ENCODE data around the gene PRKCE. TPM values are rescaled to one million over a fixed set of nuclear protein-coding genes. Genes with fewer than 3 reads are reported as not detected.

The PRKCE gene
- total and polyA plus RNA-seq, 2 of the 8 experiments (the other 6 are each of a cell fraction or from before 2014, with no cell fraction given), result 0.54 to 2.1 TPM

- Histone ChIP-seq H3K4ac (replicated peaks; ENCODE audit: insufficient read length, low read depth, low read length) (no peak overlapping the region), H3K18ac (ENCODE audit: extremely low read depth, low read length) (no peak overlapping the region), H4K20me1 (replicated peaks in 1 of 2; ENCODE audit: control insufficient read depth in 1 of 2, insufficient read depth in 2 of 2, low read length in 2 of 2) (no peaks in the 10 kb centered on the region), H2BK5ac (ENCODE audit: low read depth, low read length) (no peak overlapping the region), H2BK12ac (ENCODE audit: low read depth, low read length) (no peak overlapping the region), H2AFZ (ENCODE audit: low read length) (no peak overlapping the region), H3K79me1 (ENCODE audit: low read depth, low read length) (no peaks in the 10 kb centered on the region), H3K9me3 (ENCODE audit: insufficient read depth in 2 of 2, low read depth in 1 of 2, low read length in 1 of 2) (no peaks in the 10 kb centered on the region), H2BK20ac (ENCODE audit: low read length) (no peak overlapping the region), H3K4me3 (ENCODE audit: extremely low read depth in 1 of 4, insufficient read depth in 2 of 4, low read depth in 3 of 4, low read length in 4 of 4) (no peak overlapping the region), H3K36me3 (ENCODE audit: control insufficient read depth in 2 of 4, insufficient read depth in 4 of 4, low read length in 3 of 4) (no peaks in the 10 kb centered on the region), H3K4me2 (ENCODE audit: insufficient read depth in 1 of 2, low read depth in 2 of 2, low read length in 2 of 2) (no peak overlapping the region), H3K14ac (ENCODE audit: insufficient read length) (no peak overlapping the region), H4K91ac (replicated peaks; ENCODE audit: insufficient read length, low read length) (no peak overlapping the region), H2AK5ac (ENCODE audit: low read depth, low read length) (no peak overlapping the region), H2BK120ac (replicated peaks; ENCODE audit: low read depth, low read length) (no peak overlapping the region), H2BK15ac (ENCODE audit: low read length) (no peak overlapping the region), H3K4me1 (replicated peaks in 1 of 4; ENCODE audit: control insufficient read depth in 3 of 4, insufficient read depth in 4 of 4, low read length in 3 of 4) (peaks cover 0 to 3% (median 0%) of the 10 kb centered on the region in 4 experiments; a peak in 1 of 7 replicates), H3K27me3 (replicated peaks in 1 of 4; ENCODE audit: control insufficient read depth in 3 of 4, extremely low read depth in 1 of 4, insufficient read depth in 3 of 4, low read length in 3 of 4) (no peaks in the 10 kb centered on the region; a peak in 1 of 7 replicates), H4K5ac (ENCODE audit: insufficient read length, low read depth, low read length) (no peak overlapping the region), H3K23me2 (ENCODE audit: low read depth, low read length) (no peaks in the 10 kb centered on the region), H3K23ac (ENCODE audit: insufficient read length) (no peak overlapping the region), H3K56ac (replicated peaks; ENCODE audit: insufficient read length, low read depth, low read length) (no peak overlapping the region), H4K8ac (ENCODE audit: extremely low read depth, insufficient read depth, low read length) (no peak overlapping the region), H3K9ac (replicated peaks in 1 of 4; ENCODE audit: extremely low read depth in 1 of 4, low read depth in 3 of 4, low read length in 3 of 4) (no peak overlapping the region), H3K27ac (ENCODE audit: low read depth, low read length) (no peak overlapping the region), H3K79me2 (ENCODE audit: control insufficient read depth in 1 of 2, insufficient read depth in 2 of 2, low read length in 2 of 2) (no peaks in the 10 kb centered on the region)
- ChIA-PET CTCF (ENCODE audit: partially characterized antibody) (interaction anchor here (1.0 kb wide), 1 partner anchor 14 kb away, joined by 3 read pairs; no protein-coding TSS in a partner anchor), POLR2A (ENCODE audit: partially characterized antibody) (no interaction called here)
- no peak for FAIRE-seq
- no peak for DNase-seq (ENCODE audit: low read depth in 1 of 2, low spot score in 2 of 2)
- 85% methylated on average over 10 of the region's 10 CpGs; no CpG with 5 or more reads in 1 of the 2 experiments for WGBS, 2 experiments (ENCODE audit: extremely low coverage in 1 of 2, insufficient coverage in 1 of 2, insufficient read length in 1 of 2, insufficient replicate concordance in 2 of 2, low coverage in 1 of 2, low lambda C conversion rate in 2 of 2, missing lambda C conversion rate in 1 of 2)
- TF ChIP-seq SIRT6 (IDR thresholded peaks at IDR 0.05; ENCODE audit: low read length) (no peak), MAX (IDR thresholded peaks at IDR 0.05) (no peak), JUN (IDR thresholded peaks at IDR 0.05; ENCODE audit: low read depth, low read length) (no peak), EZH2 (IDR thresholded peaks at IDR 0.05; ENCODE audit: low read depth, low read length, severe bottlenecking) (no peak), JUND (IDR thresholded peaks at IDR 0.05; ENCODE audit: low read length) (no peak), MAFK (IDR thresholded peaks at IDR 0.05; ENCODE audit: low read depth, low read length) (no peak), POLR2A (IDR thresholded peaks at IDR 0.05; ENCODE audit: control extremely low read depth in 1 of 2, low read depth in 2 of 2, low read length in 2 of 2) (no peak), HDAC2 (IDR thresholded peaks at IDR 0.05; ENCODE audit: borderline replicate concordance in 1 of 2, low read depth in 2 of 2, low read length in 2 of 2) (no peak), SP4 (IDR thresholded peaks at IDR 0.05; ENCODE audit: low read length) (no peak), TAF1 (IDR thresholded peaks at IDR 0.05; ENCODE audit: low read depth, low read length) (no peak), SP1 (IDR thresholded peaks at IDR 0.05; ENCODE audit: low read depth, low read length) (no peak)
These were observed 123.3 kb downstream of the PRKCE start for GRCh38 chr2:45774688-45775244.
